Neuronal stem cell (in vitro differentiated cells): Measurements from ENCODE around the gene PDIA5.

Source experiments
- DNase-seq: peaks from one replicate; pipeline ENCODE4 v3.0.0-alpha.2; 2013; ENCODE audit warnings: low spot score
- H2AFZ ChIP-seq: one replicate; pipeline ENCODE4 v1.6.1; 2013; ENCODE audit warnings: mild to moderate bottlenecking, low read length, inconsistent platforms
- H2AK5ac ChIP-seq: 2 replicates; pipeline ENCODE4 v1.6.1; 2013; ENCODE audit warnings: low read depth, mild to moderate bottlenecking, inconsistent platforms, low read length, moderate library complexity, mixed read lengths
- H2BK120ac ChIP-seq: 2 replicates; pipeline ENCODE4 v1.6.1; 2013; ENCODE audit warnings: low read depth, mild to moderate bottlenecking, inconsistent platforms, low read length, moderate library complexity, mixed read lengths
- H2BK12ac ChIP-seq: one replicate; pipeline ENCODE4 v1.6.1; 2013; ENCODE audit warnings: low read length, inconsistent platforms
- H2BK15ac ChIP-seq: 2 replicates; pipeline ENCODE4 v1.6.1; 2013; ENCODE audit warnings: mild to moderate bottlenecking, low read length, inconsistent platforms, mixed read lengths
- H2BK5ac ChIP-seq: one replicate; pipeline ENCODE4 v1.6.1; 2013; ENCODE audit warnings: inconsistent platforms, mild to moderate bottlenecking, low read length, moderate library complexity
- H3K14ac ChIP-seq: one replicate; pipeline ENCODE4 v1.6.1; 2013; ENCODE audit warnings: low read length, inconsistent platforms
- H3K18ac ChIP-seq: 2 replicates; pipeline ENCODE4 v1.6.1; 2013; ENCODE audit warnings: low read length, inconsistent platforms
- H3K23ac ChIP-seq: 2 replicates; pipeline ENCODE4 v1.6.1; 2013; ENCODE audit warnings: low read depth, mild to moderate bottlenecking, mixed read lengths, low read length, inconsistent platforms; ENCODE audit not compliant: poor library complexity
- H3K27ac ChIP-seq: replicated peaks from 3 replicates; pipeline ENCODE4 v1.5.1; 2013; ENCODE audit warnings: low read length, inconsistent platforms
- H3K27me3 ChIP-seq, 3 experiments: 2 replicates each; pipeline ENCODE4 v1.6.1; 2013; ENCODE audit warnings: low read length in 3 of 3, mild to moderate bottlenecking in 2 of 3, inconsistent platforms in 1 of 3, low read depth in 1 of 3, mixed read lengths in 1 of 3, moderate library complexity in 1 of 3; ENCODE audit not compliant: control insufficient read depth in 3 of 3, insufficient read depth in 3 of 3
- H3K36me3 ChIP-seq, 2 donors: replicated peaks in 1 of 2; 2 replicates each; pipeline ENCODE4 v1.6.1; 2013; ENCODE audit warnings: low read length in 2 of 2; ENCODE audit not compliant: control insufficient read depth in 2 of 2, insufficient read depth in 2 of 2
- H3K4ac ChIP-seq: 2 replicates; pipeline ENCODE4 v1.6.1; 2013; ENCODE audit warnings: inconsistent platforms, mild to moderate bottlenecking, low read length, moderate library complexity
- H3K4me1 ChIP-seq, 2 donors: 1 replicate in 1 of 2; 2 replicates in 1 of 2; pipeline ENCODE4 v1.6.1; 2013; ENCODE audit warnings: low read length in 2 of 2, low read depth in 1 of 2; ENCODE audit not compliant: control insufficient read depth in 2 of 2, insufficient read depth in 1 of 2
- H3K4me2 ChIP-seq: one replicate; pipeline ENCODE4 v1.6.1; 2013; ENCODE audit warnings: mild to moderate bottlenecking, low read length, inconsistent platforms; ENCODE audit not compliant: insufficient read depth, poor library complexity, severe bottlenecking
- H3K4me3 ChIP-seq, 2 donors: 2 replicates each; pipeline ENCODE4 v1.5.1; 2013; ENCODE audit warnings: low read length in 2 of 2, mild to moderate bottlenecking in 2 of 2, inconsistent platforms in 1 of 2, moderate library complexity in 1 of 2
- H3K79me1 ChIP-seq: one replicate; pipeline ENCODE4 v1.6.1; 2013; ENCODE audit warnings: low read depth, mild to moderate bottlenecking, inconsistent platforms, low read length, moderate library complexity
- H3K9ac ChIP-seq: one replicate; pipeline ENCODE4 v1.6.1; 2013; ENCODE audit warnings: mild to moderate bottlenecking, low read depth, low read length, inconsistent platforms; ENCODE audit not compliant: poor library complexity
- H3K9me3 ChIP-seq, 2 donors: replicated peaks in 1 of 2; 2 replicates each; pipeline versions ENCODE3 to v1.6.1; 2013; ENCODE audit warnings: low read length in 2 of 2, mild to moderate bottlenecking in 2 of 2, inconsistent platforms in 1 of 2, low read depth in 1 of 2, mixed read lengths in 1 of 2, moderate library complexity in 1 of 2; ENCODE audit not compliant: control insufficient read depth in 2 of 2, insufficient read depth in 1 of 2
- H4K8ac ChIP-seq: one replicate; pipeline ENCODE4 v1.6.1; 2013; ENCODE audit warnings: low read depth, mild to moderate bottlenecking, inconsistent platforms, low read length, moderate library complexity
- H4K91ac ChIP-seq: one replicate; pipeline ENCODE4 v1.6.1; 2013; ENCODE audit warnings: low read length, low read depth, mild to moderate bottlenecking, inconsistent platforms; ENCODE audit not compliant: poor library complexity
- WGBS, 2 donors: extraction: QIAGEN DNeasy Blood & Tissue Kit; methylation state at CpG; one replicate each; pipeline ENCODE4 v1.1.7; 2013; ENCODE audit warnings: missing lambda C conversion rate in 2 of 2, mixed read lengths in 1 of 2; ENCODE audit not compliant: insufficient read length in 2 of 2, insufficient replicate concordance in 1 of 2; ENCODE audit errors: extremely low coverage in 2 of 2; 5-methylcytosine and 5-hydroxymethylcytosine counted together

PDIA5 gene

DNA sequence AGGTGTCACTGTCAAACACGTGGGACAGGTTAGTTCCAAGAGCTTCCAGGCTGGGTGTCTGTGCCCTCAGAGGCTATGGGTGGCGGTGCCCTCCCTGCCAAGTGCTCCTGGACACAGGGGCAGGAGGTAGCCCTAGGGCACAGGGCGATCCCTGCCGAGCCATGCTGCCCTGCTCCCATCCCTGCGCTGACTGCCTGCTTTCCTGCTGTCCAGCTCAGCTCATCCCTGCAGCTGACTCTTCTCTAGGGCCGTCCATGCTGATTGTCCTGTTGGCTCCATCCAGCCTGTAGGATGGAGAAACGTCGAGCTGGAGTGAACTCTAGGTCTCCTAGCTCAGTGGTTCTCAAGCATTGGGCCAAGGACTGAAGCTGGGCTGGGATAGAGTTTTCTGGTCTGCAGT is 3.7 kb downstream of the PDIA5 start:
- Histone ChIP-seq H3K18ac (no peak overlapping the region), H2BK15ac (no peak overlapping the region), H2AFZ (no peak overlapping the region), H3K27ac (no peak overlapping the region), H3K4me1 (peaks cover 5 to 13% of the 10 kb centered on the region in 2 donors), H2AK5ac (no peak overlapping the region), H4K91ac (peak overlapping the region; percentile 0), H2BK12ac (no peak overlapping the region), H3K9ac (no peak overlapping the region), H3K23ac (no peak overlapping the region), H3K4me2 (no peak overlapping the region), H4K8ac (no peak overlapping the region), H3K4ac (no peak overlapping the region), H2BK120ac (no peak overlapping the region), H3K36me3 (no peaks in the 10 kb centered on the region), H2BK5ac (no peak overlapping the region), H3K4me3 (no peak overlapping the region), H3K14ac (no peak overlapping the region), H3K27me3 (peaks cover 0 to 19% (median 3%) of the 10 kb centered on the region in 3 experiments), H3K79me1 (no peaks in the 10 kb centered on the region), H3K9me3 (no peaks in the 10 kb centered on the region)
- WGBS, 2 donors = no CpG with 5 or more reads among the region's 8 CpGs
- DNase-seq = no peak

DNA sequence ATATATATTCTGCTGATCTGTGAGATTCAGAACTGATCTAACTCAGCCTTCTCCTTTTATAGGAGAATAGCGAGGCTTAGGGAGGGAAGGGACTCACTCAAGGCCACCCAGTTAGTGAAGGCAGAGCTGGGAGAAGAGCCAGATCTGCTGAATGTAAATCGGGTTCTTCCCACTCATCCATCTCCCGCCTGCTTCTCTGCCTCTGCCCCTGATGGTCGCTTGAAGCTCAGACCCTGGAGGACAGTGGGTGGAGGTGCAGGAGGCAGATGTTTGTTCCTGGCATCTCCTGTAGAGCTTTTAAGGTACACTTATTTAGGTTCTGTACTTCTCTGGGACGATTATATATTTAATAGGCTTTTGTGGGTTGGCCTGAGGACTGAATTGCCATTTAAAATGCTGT is 4.3 kb downstream of the PDIA5 start:
- Histone ChIP-seq H3K9me3 (no peaks in the 10 kb centered on the region), H2BK15ac (no peak overlapping the region), H2AK5ac (no peak overlapping the region), H4K91ac (no peak overlapping the region), H4K8ac (no peak overlapping the region), H3K4me2 (no peak overlapping the region), H2BK12ac (no peak overlapping the region), H3K4me3 (no peak overlapping the region), H2AFZ (no peak overlapping the region), H3K27me3 (peaks cover 0 to 19% (median 3%) of the 10 kb centered on the region in 3 experiments), H2BK120ac (no peak overlapping the region), H3K23ac (no peak overlapping the region), H3K14ac (no peak overlapping the region), H3K27ac (no peak overlapping the region), H3K36me3 (no peaks in the 10 kb centered on the region), H3K4ac (no peak overlapping the region), H3K9ac (no peak overlapping the region), H2BK5ac (no peak overlapping the region), H3K4me1 (peaks cover 5 to 13% of the 10 kb centered on the region in 2 donors), H3K18ac (no peak overlapping the region), H3K79me1 (no peaks in the 10 kb centered on the region)
- no CpG with 5 or more reads among the region's 5 CpGs for WGBS, 2 donors
- DNase-seq = no peak

DNA sequence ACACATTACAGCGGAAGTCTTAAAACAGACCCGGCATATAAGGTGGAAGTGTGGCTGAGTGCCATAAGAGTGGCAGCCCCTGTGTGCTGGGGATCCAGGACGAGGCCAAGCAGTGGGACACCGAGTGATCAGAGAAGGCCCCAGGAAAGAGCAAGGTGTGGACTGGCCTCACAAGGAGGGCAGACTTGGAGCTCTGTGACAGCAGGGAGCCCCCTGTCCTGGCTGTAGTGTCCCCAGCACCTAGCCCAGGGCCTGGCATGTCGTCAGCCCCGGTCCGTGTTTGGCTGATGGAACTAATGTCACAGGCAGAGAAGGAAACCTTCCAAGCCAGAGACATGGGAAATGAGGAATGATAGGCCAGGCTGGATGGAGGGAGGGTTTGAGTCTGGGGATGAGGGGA is 4.8 kb downstream of the PDIA5 start:
- Histone ChIP-seq H3K4me3 (peak overlapping the region in 1 of 2 donors; percentile 28), H4K91ac (no peak overlapping the region), H2BK12ac (no peak overlapping the region), H3K14ac (no peak overlapping the region), H2BK15ac (no peak overlapping the region), H3K27me3 (peaks cover 0 to 19% (median 3%) of the 10 kb centered on the region in 3 experiments), H2AFZ (no peak overlapping the region), H2BK5ac (no peak overlapping the region), H3K79me1 (no peaks in the 10 kb centered on the region), H3K36me3 (no peaks in the 10 kb centered on the region), H3K4me1 (peaks cover 5 to 13% of the 10 kb centered on the region in 2 donors), H3K4me2 (no peak overlapping the region), H3K18ac (peak overlapping the region; percentile 28), H3K9ac (no peak overlapping the region), H4K8ac (no peak overlapping the region), H3K4ac (no peak overlapping the region), H2AK5ac (no peak overlapping the region), H2BK120ac (no peak overlapping the region), H3K27ac (no peak overlapping the region), H3K23ac (peak overlapping the region; percentile 46), H3K9me3 (no peaks in the 10 kb centered on the region)
- no peak for DNase-seq
- WGBS, 2 donors = no CpG with 5 or more reads among the region's 7 CpGs

DNA sequence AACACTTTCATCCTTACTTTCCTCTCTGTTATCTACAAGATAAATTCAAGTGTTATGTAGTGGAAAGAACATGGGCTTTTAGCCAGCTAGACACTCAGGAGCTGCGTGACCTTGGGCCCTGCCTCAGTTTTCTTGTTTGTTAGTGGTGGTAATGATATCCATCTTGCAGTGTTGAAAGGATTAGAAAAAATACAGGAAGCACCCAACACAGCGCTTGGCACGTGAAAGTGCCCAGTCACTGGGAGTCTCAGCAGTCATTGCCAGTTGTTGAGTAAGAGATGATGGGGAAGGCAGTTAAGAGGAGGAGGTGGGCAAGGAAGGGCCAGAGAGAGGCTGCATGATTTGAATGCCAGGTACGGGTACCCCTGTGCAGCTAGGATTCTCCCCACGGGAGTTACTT is 5.3 kb downstream of the PDIA5 start:
- Histone ChIP-seq H3K4me3 (no peak overlapping the region), H3K9ac (no peak overlapping the region), H3K27me3 (peaks cover 0 to 18% (median 3%) of the 10 kb centered on the region in 3 experiments), H3K14ac (no peak overlapping the region), H3K36me3 (no peaks in the 10 kb centered on the region), H2BK12ac (no peak overlapping the region), H2BK120ac (no peak overlapping the region), H4K91ac (no peak overlapping the region), H3K79me1 (no peaks in the 10 kb centered on the region), H3K23ac (no peak overlapping the region), H3K18ac (no peak overlapping the region), H3K9me3 (no peaks in the 10 kb centered on the region), H3K4ac (no peak overlapping the region), H3K4me2 (no peak overlapping the region), H2AK5ac (no peak overlapping the region), H3K27ac (no peak overlapping the region), H2BK15ac (no peak overlapping the region), H2AFZ (no peak overlapping the region), H4K8ac (no peak overlapping the region), H2BK5ac (no peak overlapping the region), H3K4me1 (peaks cover 5 to 13% of the 10 kb centered on the region in 2 donors)
- DNase-seq = no peak
- WGBS, 2 donors = no CpG with 5 or more reads among the region's 5 CpGs
